NT2/D1 (cell line): Measurements from ENCODE around the gene KIAA0930.

ENCODE experiments used
- DNase-seq: peaks from one replicate; pipeline ENCODE4 v3.0.0-alpha.2; 2011; ENCODE audit warnings: low read depth, low spot score
- H3K27me3 ChIP-seq: 2 replicates; pipeline ENCODE4 v1.6.0; 2011; ENCODE audit warnings: mild to moderate bottlenecking; ENCODE audit not compliant: insufficient read length, insufficient read depth
- H3K36me3 ChIP-seq: 2 replicates; pipeline ENCODE4 v1.6.1; 2011; ENCODE audit warnings: mild to moderate bottlenecking, low read length, mixed read lengths; ENCODE audit not compliant: insufficient read depth, insufficient read length
- H3K4me1 ChIP-seq: 2 replicates; pipeline ENCODE4 v1.5.1; 2011; ENCODE audit not compliant: insufficient read depth, insufficient read length
- H3K4me3 ChIP-seq: 2 replicates; pipeline ENCODE4 v1.5.1; 2011; ENCODE audit warnings: low read depth; ENCODE audit not compliant: insufficient read length
- H3K9ac ChIP-seq: 2 replicates; pipeline ENCODE4 v1.6.0; 2011; ENCODE audit warnings: low read depth; ENCODE audit not compliant: insufficient read length
- H3K9me3 ChIP-seq: 2 replicates; pipeline ENCODE4 v1.5.1; 2011; ENCODE audit warnings: mild to moderate bottlenecking, low read length; ENCODE audit not compliant: insufficient read depth
- SUZ12 ChIP-seq: IDR thresholded peaks from 2 replicates; pipeline ENCODE4 v1.6.1; 2011; ENCODE audit not compliant: insufficient read length, insufficient read depth; ENCODE audit errors: extremely low read depth
- YY1 ChIP-seq: IDR thresholded peaks from 2 replicates; pipeline ENCODE4 v1.6.1; 2011; ENCODE audit not compliant: insufficient read length, insufficient read depth
- ZNF274 ChIP-seq: IDR thresholded peaks from 2 replicates; pipeline ENCODE4 v1.6.1; 2011; ENCODE audit warnings: mild to moderate bottlenecking, low read depth, low read length

The KIAA0930 gene

DNA sequence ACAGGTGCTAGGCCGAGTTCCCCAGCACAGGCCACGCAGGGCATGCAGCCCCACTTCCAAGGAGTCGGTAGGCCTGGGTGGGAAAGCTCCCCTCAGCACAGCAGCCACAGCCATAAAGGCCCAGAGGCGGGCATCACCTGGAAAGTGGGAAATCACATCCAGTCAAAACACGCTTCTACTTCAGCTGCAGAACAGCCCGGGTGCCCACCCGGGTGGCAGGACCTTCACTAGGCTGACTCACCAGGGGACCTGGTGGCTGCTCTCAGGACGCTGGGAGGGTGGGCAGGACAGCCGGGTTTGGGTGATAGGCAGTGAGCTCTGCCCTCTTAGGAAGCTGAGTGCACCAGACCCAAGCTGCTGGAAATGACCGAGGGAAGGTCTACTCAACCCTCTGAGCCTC lies 7.3 kb downstream of the KIAA0930 start:
- H3K4me3 ChIP-seq = no peak overlapping the region
- peaks cover 8% of the 10 kb centered on the region for H3K4me1 ChIP-seq
- peaks cover 29% of the 10 kb centered on the region for H3K36me3 ChIP-seq
- no peak for DNase-seq
- no peak for TF ChIP-seq SUZ12
- TF ChIP-seq ZNF274 = no peak
- no peak for TF ChIP-seq YY1
- no peaks in the 10 kb centered on the region for H3K9me3 ChIP-seq
- H3K9ac ChIP-seq = no peak overlapping the region
- no peaks in the 10 kb centered on the region for H3K27me3 ChIP-seq

DNA sequence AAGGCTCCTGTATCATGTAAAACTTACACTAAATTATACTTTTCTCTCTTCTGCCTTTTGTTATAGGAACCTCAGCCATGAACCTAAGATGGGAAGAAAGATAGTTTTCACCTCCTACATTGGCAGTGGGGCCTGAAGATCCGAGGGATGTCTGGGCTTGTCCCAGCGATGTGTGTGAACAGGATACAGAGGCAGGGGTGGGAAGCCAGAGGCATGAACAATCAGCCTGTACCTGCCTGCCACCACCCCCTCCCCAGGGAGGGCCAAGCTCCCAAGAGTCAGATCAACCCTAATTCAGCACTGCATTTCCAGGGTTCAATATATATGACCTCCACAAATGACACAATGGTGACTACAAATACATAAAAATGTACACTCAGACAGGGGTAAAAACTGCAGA lies 9.4 kb downstream of the KIAA0930 start:
- H3K36me3 ChIP-seq = peaks cover 15% of the 10 kb centered on the region

DNA sequence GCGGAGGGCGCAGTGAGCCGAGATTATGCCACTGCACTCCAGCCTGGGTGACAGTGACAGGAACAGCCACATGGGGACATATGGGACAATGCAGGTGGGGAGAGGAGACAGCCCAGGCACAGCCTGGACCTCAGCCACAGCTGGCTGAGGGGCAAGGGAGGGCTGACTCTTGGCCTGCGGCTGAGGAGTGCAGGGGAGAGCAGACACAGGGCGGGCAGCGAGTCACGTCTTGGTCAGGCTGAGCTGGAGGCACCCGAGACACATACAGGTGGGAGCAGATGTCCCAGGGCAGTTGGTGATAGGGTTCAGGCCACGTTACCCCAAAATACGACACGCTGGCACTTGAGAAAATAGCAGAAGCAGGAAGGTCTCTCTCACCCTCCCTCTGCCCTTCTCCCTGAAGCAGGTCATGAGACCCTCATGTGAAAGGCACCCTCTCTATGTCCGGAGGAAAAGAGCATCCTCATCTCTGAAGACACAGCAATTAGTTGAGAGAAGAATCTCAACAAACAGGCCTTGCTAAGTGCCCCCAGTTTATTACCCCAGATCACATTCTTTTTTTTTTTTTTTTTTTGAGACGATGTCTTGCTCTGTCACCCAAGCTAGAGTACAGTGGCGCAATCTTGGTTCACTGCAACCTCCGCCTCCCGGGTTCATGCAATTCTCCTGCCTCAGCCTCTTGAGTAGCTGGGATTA lies 10.5 kb downstream of the KIAA0930 start:
- no peak for DNase-seq
- peaks cover 12% of the 10 kb centered on the region for H3K4me1 ChIP-seq
- no peak overlapping the region for H3K4me3 ChIP-seq
- no peak overlapping the region for H3K9ac ChIP-seq
- H3K9me3 ChIP-seq = no peaks in the 10 kb centered on the region
- TF ChIP-seq ZNF274 (no peak), SUZ12 (no peak), YY1 (no peak)
- H3K27me3 ChIP-seq = no peaks in the 10 kb centered on the region
- H3K36me3 ChIP-seq = peaks cover 5% of the 10 kb centered on the region

More for the DNA sequence above, 9.4 kb downstream of the KIAA0930 start:
- H3K4me1 ChIP-seq = peaks cover 12% of the 10 kb centered on the region
- no peaks in the 10 kb centered on the region for H3K9me3 ChIP-seq
- DNase-seq = no peak
- H3K9ac ChIP-seq = no peak overlapping the region
- TF ChIP-seq SUZ12 (no peak), YY1 (no peak), ZNF274 (no peak)
- H3K27me3 ChIP-seq = no peaks in the 10 kb centered on the region
- no peak overlapping the region for H3K4me3 ChIP-seq

DNA sequence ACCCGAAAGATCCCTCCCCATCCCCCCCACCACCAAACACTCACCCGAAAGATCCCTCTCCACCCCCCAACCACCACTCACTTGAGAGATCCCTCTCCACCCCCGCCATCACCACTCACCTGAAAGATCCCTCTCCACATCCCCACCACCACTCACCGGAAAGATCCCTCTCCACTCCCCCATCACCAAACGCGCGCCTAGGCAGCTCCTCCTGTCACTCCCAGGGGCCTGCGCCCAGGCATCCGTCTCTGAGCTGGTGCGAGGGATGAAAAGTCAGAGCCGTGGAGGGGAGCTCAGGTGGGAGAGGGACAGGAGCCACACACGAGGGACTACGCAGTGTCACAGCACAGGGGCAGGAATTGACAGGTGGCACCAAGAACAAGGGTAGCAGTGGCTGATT lies 11.5 kb downstream of the KIAA0930 start:
- no peaks in the 10 kb centered on the region for H3K9me3 ChIP-seq
- no peak overlapping the region for H3K4me3 ChIP-seq
- no peak for TF ChIP-seq SUZ12
- TF ChIP-seq ZNF274 = no peak
- no peak for TF ChIP-seq YY1
- H3K9ac ChIP-seq = no peak overlapping the region
- peaks cover 2% of the 10 kb centered on the region for H3K36me3 ChIP-seq
- H3K27me3 ChIP-seq = no peaks in the 10 kb centered on the region
- peaks cover 20% of the 10 kb centered on the region for H3K4me1 ChIP-seq
- no peak for DNase-seq

DNA sequence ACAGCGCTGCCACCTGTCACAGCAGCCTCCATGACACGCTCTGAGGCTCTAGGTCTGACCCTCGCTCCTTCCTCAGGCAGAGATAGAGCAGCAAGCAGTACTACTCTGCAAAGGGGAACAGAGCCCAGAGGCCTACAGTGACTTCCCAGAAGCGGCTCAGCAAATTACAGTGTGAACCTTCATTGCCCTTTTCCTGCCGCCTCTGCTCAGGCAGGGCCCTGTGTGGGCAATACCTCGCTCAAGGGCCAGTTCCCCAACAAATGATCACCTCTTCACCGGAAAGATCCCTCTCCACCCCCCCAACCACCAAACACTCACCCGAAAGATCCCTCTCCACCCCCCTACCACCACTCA lies 12.3 kb downstream of the KIAA0930 start:
- H3K27me3 ChIP-seq = no peaks in the 10 kb centered on the region
- no peak overlapping the region for H3K9ac ChIP-seq
- H3K4me3 ChIP-seq = no peak overlapping the region
- H3K9me3 ChIP-seq = no peaks in the 10 kb centered on the region
- peaks cover 20% of the 10 kb centered on the region for H3K4me1 ChIP-seq
- H3K36me3 ChIP-seq = peaks cover 2% of the 10 kb centered on the region
- TF ChIP-seq ZNF274 = no peak
- no peak for DNase-seq

DNA sequence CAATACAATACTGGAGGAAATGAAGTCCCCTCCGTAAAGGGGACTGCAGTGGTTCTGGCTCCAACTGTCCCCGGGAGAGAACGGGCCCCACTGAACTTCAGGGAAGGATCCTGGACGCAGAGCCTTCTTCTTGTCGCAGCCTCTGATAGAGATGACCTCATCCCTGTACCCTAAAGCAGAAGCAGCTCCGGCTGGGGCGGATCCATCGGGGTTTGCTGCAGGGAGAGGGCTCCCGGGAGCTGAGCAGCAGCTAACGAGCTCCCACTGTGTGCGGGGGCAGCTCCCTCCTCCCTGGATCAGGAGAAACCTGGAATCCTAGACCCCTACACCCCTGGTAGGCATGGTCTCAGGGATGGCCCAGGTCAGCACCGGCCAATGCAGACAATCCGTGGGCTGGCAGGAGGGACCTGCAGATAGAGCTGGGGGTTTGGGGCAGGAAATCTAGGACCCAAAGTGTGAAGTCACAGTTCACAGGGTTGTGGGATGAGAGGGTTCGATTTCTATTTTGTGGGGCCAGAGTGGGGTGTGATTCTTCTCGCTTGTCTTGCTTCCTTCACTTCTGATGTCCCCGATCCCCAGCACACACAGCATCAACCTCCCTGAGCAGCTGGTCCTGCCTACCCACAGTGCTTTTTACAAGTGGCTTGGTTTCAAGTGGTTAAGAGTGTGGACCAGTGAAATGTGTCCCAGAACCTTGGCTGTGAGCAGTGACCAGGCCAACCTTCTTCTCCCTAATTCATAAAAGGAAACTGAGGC lies 12.9 kb downstream of the KIAA0930 start:
- DNase-seq = no peak
- TF ChIP-seq SUZ12 = no peak
- TF ChIP-seq ZNF274 = no peak
- no peak for TF ChIP-seq YY1
- H3K36me3 ChIP-seq = peaks cover 2% of the 10 kb centered on the region
- no peak overlapping the region for H3K9ac ChIP-seq
- no peaks in the 10 kb centered on the region for H3K27me3 ChIP-seq
- peaks cover 20% of the 10 kb centered on the region for H3K4me1 ChIP-seq
- H3K4me3 ChIP-seq = no peak overlapping the region
- H3K9me3 ChIP-seq = no peaks in the 10 kb centered on the region

DNA sequence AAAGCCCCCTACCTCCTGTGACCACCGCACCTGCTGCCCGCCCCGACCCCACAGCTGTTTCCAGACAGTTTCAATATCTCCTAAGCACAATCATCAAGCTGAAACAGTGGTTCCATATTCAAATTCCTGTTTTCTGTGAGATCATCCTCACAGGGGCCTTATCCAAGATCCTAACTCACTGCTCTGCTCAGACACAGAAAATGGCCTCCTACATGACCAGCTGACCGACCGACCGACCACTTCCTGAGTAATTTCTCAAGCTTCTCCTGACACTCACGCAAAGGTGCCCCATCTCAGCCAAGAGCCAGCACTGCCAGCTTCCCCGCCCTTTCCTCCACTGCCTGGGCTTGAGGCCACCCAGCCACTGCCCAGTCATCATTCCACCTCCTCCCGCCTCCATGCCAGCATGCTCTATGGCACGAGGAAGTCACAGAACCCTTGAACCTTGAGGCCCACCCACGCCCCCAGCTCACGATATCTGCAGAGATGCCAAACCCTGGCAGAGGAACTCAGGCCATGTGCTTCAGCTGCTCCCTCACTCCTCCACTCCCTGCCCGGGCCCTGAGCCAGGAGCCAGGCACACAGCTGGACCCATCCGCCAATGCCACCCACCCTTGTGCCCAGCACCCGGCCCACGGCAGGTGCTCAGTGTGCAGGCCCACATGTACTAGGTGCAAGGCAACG lies 14.0 kb downstream of the KIAA0930 start:
- Histone ChIP-seq H3K9ac (no peak overlapping the region), H3K27me3 (no peaks in the 10 kb centered on the region), H3K4me3 (no peak overlapping the region), H3K9me3 (no peaks in the 10 kb centered on the region), H3K36me3 (peaks cover 2% of the 10 kb centered on the region), H3K4me1 (peaks cover 20% of the 10 kb centered on the region)
- TF ChIP-seq ZNF274 = no peak
- no peak for TF ChIP-seq SUZ12
- TF ChIP-seq YY1 = no peak
- no peak for DNase-seq
